HG02981 (cell line): Measurements from ENCODE around the gene DLEC1.
"Not testable (repeated sequence)": the region's sequence is repeated elsewhere in the genome, so short reads cannot be mapped to it uniquely, and the experiment has no call there.

Experiments
- ATAC-seq: cut with Tn5 transposase; IDR thresholded peaks from one replicate; pipeline ENCODE4 v1.9.1; 2021; ENCODE audit warnings: mild to moderate bottlenecking, moderate library complexity; ENCODE audit not compliant: unreplicated experiment

DLEC1 gene

GRCh38 chr3:38119821-38120692 is 81.0 kb downstream of the DLEC1 start:
- ATAC-seq: no peak

- ATAC-seq: no peak
Observed at GRCh38 chr3:38120693-38121450, 81.9 kb downstream of the DLEC1 start.

- no peak for ATAC-seq
Observed at GRCh38 chr3:38121451-38121831, 82.4 kb downstream of the DLEC1 start.

GRCh38 chr3:38121832-38122461 is 82.9 kb downstream of the DLEC1 start:
- no peak for ATAC-seq

DNA sequence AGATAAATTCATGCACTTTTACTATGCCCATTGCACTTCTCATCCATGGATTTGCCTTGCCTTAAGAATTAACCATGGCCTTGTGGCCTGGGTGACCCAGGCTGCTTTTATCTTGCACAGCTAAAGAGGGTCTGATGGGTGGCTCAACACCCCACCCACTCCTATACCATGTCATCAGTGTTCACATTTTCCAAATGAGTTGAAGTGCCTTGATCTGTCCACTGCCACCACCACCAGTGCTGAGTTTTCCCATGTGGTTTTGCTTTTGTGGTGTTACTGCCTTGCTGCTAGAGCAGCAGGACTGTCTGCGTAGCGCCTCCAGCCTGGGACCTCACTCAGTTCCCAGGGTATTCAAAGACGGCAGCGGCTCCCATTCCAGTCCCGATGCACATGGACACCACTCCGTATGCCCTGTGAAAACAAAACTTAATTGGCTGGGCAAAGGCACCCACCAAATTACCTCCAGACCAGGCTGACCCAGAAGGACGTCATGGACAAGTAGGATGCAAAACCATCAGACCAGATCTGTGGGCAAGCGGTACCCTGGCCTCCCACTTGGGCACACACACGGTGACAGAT is 83.8 kb downstream of the DLEC1 start:
- no peak for ATAC-seq

- ATAC-seq: no peak
Observed at GRCh38 chr3:38124324-38125122, 85.5 kb downstream of the DLEC1 start.

DNA sequence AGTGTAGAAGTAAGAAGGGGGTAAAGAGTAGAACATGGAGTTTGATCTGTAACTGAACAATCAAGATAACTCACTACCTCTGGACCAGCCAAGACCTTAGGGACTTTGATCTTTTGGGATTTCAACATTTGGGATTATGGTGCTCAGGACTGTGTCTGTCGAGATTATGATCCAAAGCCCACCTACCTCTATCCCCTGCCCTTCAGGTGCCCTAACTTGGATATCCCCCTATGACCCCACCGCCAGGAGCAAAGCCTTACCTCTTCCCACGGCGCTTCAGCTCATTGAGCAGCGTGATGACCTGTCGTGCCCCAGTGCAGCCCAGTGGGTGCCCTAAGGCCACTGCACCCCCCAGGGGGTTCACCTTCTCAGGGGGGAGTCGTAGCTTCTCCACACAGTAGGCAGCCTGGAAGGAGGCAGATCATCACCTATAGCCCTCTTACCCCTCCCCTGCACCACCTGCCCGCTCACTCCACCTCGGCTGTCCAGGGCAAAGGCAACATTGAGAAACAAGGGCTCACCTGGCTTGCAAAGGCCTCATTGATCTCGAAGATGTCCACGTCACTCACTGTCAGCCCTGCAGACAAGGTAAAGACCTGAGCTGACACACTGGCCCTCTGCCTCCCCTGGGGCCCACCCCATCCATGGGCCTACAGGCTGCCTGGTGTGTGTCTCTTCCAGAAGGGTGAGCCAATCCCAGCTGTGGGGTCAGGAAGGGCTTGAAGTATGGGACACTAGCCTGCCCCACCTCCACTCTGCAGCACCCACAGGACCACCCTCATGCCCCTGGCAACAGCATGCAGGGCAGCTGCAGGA is 86.5 kb downstream of the DLEC1 start:
- ATAC-seq: no peak

DNA sequence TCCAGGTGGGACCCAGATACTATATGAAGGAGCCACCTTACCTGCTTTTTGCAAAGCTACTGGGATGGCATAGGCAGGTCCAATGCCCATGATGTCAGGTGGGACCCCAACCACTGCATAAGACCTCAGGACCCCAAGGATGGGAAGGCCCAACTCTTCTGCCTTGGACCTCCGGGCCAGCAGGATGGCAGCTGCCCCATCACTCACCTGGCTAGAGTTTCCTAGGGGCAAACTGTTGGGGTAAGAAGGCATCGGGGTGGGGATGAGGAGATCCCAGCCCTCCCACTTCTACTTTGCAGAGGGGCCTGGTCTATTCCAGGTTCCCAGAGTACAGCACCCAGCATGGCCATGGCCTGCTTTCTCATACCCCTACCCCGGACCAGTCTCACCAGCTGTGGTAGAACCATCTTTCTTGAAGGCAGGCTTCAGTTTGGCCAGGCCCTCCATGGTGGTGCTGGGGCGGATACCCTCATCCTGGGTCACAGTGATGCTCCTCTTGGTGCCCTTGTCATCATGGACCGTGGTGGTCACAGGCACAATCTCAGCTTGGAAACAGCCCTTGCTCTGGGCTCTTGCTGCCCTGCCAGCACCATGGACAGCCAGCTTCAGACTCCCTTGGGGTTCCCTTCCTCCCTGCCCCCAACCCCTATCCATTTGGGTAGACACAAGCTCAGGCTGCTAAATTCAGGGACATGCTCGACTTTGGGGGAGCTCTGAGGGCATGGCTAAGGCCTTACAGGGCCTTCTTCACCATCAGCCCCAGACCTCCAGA is 87.3 kb downstream of the DLEC1 start:
- no peak for ATAC-seq

DNA sequence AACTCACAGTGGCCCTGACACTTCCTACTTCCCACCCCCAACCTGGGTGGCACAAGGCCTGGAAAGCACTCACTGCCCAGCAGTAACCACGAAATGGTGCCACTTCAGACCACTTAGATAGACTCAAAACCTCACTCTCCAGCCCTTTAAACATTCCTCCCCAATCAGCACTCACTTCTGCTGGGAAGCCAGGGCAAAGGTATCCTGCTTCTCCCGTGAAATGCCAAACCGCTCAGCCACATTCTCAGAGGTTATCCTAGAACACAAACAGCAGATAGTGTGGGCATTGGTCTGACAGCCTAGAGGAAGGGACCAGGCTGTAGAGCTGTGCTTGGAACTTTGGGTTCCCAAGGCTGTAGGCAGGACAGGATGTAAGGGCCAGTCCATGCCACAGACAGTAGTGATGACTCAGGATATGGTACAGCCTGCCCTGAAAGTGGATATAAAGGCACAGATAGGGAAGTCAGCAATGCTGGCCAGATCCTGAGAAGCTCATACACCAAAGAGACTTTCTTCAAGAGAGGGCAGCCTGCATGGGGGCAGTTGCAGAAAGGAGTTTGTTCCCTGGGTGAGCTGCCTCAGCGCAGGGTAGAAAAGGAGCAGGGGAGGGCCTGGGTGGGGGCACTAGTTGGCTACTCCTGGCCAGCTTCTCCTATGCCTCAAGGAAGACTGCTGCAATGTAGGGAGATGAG is 88.7 kb downstream of the DLEC1 start:
- no peak for ATAC-seq

- no peak for ATAC-seq
Observed at GRCh38 chr3:38128303-38128655, 89.3 kb downstream of the DLEC1 start.

DNA sequence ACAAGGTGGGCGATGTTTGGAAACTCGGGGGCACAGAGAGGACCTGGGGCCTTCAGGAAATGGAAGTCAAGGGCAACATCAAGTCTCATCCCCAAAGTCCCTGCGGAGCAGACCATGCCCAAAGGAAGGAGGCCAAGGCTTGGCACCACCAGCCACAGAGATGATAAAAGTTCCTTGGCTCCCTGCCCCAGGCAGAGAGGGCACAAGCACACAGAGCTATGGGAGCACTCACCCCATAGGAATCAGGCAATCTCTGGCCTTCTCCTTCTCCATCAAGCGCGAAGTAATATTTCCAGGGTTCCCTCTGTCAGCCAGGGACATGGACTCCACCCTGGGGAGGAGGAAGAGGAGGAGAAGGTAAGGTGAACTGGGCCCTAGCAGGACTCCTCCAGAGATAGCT is 90.0 kb downstream of the DLEC1 start:
- no peak for ATAC-seq

DNA sequence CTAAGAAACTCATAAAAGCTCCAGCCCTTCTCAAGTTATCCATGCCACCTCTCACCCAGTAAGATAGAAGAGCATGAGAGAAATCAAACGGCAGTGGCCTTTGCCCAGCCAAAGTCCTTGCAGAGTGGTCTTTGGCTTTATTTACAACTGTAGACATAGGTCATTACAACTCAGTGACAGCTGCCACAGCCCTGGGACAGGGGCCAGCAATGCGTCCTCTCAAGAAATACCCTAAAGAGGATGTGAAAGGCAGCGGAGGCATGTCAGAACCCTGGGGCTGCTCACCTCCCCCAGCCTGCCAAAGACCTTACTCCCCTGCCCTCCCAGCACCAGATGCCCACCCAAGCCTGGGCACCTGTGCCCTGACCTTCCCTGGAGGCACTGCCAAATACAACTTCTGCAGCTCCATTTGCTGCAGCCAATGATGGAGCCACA is 91.6 kb downstream of the DLEC1 start:
- ATAC-seq: no peak

DNA sequence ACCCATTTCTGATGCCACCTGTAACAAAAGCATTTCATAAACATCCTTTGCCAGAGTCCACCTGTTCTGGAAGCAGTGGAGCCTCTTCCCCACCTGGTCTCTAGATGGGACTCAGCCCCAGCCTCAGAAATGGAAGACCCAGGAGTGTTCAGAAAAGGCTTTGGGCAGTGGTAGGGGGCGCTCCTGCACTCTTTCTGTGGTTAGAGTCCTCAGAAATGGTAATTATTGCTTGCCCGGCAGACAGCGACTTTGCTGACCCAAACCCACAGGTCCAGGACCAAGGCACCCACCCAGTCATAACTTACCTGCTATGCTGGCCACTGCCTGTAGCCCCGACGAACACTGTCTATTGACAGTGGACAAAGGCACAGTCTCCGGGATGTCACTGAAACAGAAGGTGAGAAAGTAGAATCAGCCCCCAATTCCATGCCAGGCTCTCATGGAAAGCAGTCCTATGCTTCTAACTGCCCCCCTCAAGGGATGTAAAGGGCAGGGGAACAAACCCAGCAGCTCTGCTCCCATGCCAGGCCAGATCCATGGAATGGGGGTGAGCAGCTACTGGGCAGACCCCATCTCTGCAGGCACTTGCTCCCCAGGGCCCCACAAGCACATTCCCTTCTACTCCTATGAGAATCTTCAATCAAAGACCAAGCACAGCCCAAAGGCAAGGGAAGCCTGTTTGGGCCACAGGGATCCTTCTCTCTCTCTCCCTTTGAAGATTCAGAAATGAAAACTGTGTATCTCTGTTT is 92.8 kb downstream of the DLEC1 start:
- no peak for ATAC-seq

GRCh38 chr3:38133209-38133556 is 94.2 kb downstream of the DLEC1 start:
- no peak for ATAC-seq

DNA sequence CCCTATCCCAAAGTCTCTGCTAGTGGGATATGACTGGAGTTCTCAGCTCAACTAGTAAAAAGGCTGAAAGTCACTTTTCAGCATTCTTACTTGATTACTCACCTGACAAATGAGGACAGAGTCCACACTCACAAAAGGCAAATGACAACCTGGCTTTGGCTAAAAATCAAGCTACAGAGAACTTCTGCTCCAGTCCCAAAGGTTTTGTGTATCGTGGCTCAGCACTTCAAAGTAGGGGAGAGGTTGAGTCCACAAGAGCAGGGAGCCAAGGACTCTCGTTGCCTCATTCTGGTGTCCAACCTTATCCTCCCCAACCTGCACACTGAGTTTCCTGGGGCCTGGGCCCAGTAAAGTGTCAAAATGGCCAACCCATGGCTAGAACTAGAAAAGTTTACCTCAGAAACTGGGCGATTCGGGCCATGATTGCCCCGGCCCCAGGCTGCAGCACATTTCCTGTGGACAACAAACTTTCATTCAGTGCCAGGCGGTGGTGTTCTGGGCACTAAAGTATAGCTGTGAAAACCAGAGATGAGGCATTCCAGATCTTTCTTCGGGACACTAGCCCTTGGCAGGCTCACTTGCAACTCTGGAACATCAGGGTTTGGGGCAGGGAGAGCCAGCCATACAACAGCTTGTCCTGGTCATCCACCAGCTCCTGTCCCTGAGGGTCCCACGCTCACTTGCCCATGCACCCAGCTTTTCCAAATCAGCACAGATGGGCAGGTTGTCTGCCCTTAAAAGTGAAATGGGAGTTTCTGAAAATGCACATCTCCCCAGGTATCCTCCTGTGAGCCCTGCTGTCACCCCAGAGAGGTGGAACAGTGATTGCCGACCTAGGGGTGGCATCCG is 94.8 kb downstream of the DLEC1 start:
- no peak for ATAC-seq

DNA sequence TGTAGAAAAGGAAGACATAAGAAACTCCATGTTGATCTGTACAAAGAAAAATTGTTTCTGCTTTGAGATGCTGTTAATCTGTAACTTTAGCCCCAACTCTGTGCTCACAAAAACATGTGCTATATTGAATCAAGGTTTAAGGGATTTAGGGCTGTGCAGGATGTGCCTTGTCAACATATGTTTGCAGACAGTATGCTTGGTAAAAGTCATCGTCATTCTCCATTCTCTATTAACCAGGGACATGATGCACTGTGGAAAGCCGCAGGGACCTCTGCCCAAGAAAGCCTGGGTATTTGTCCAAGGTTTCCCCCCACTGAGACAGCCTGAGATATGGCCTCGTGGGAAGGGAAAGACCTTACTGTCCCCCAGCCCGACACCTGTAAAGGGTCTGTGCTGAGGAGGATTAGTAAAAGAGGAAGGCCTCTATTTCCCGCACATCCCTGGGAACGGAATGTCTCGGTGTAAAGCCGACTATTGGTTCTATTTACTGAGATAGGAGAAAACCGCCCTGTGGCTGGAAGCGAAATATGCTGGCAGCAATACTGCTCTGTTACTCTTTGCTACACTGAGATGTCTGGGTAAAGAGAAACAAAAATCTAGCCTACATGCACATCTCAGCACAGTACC is 95.6 kb downstream of the DLEC1 start:
- not testable (repeated sequence) for ATAC-seq
